HG02938 (cell line): ENCODE measurements around the gene FBXO2.

Source experiments
- ATAC-seq: cut with Tn5 transposase; IDR thresholded peaks from one replicate; pipeline ENCODE4 v1.9.1; 2021; ENCODE audit warnings: mild to moderate bottlenecking, moderate library complexity; ENCODE audit not compliant: unreplicated experiment

FBXO2 gene

GRCh38 chr1:11599891-11600576 lies 54.2 kb downstream of the FBXO2 start:
- no peak for ATAC-seq

GRCh38 chr1:11598461-11598860 lies 55.8 kb downstream of the FBXO2 start:
- ATAC-seq: no peak
